DND-41 (cell line): Measurements from ENCODE around the gene TMEM86B.

ENCODE experiments used
- ATAC-seq: fragments of 200-7000 bp; cut with Tn5 transposase; 3 replicates; pipeline ENCODE4 v1.9.1; 2021; ENCODE audit warnings: low read depth; ENCODE audit not compliant: insufficient read depth
- DNase-seq: peaks from one replicate; pipeline ENCODE4 v3.0.0-alpha.2; 2020
- H2AFZ ChIP-seq: 2 replicates; pipeline ENCODE4 v1.6.0; 2012; ENCODE audit warnings: low read depth, low read length
- H3K27ac ChIP-seq: 2 replicates; pipeline ENCODE4 v1.5.1; 2012; ENCODE audit warnings: low read length, inconsistent platforms
- H3K27me3 ChIP-seq: fragments of 200-600 bp; sonication (generic); 2 replicates; pipeline ENCODE4 v1.6.0; 2012; ENCODE audit warnings: low read length, mild to moderate bottlenecking, inconsistent platforms; ENCODE audit not compliant: insufficient read depth, poor library complexity
- H3K36me3 ChIP-seq: 2 replicates; pipeline ENCODE4 v1.5.1; 2012; ENCODE audit warnings: low read length, inconsistent platforms; ENCODE audit not compliant: insufficient read depth
- H3K4me1 ChIP-seq: 2 replicates; pipeline ENCODE4 v1.5.1; 2012; ENCODE audit warnings: mild to moderate bottlenecking, low read length; ENCODE audit not compliant: insufficient read depth
- H3K4me2 ChIP-seq: 2 replicates; pipeline ENCODE4 v1.6.0; 2012; ENCODE audit warnings: mild to moderate bottlenecking, moderate library complexity, low read length, inconsistent platforms; ENCODE audit not compliant: insufficient read depth
- H3K4me3 ChIP-seq, 2 experiments: fragments of 200-600 bp in 1 of 2; shearing (Covaris generic) in 1 of 2; 2 replicates each; pipeline ENCODE4 v1.5.1; 2012 to 2016; ENCODE audit warnings: inconsistent platforms in 2 of 2, low read length in 2 of 2, mild to moderate bottlenecking in 2 of 2, low read depth in 1 of 2, moderate library complexity in 1 of 2
- H3K79me2 ChIP-seq: 2 replicates; pipeline ENCODE4 v1.6.0; 2012; ENCODE audit warnings: low read length, inconsistent platforms; ENCODE audit not compliant: insufficient read depth
- H3K9ac ChIP-seq: 2 replicates; pipeline ENCODE4 v1.6.0; 2012; ENCODE audit warnings: low read depth, mild to moderate bottlenecking, inconsistent platforms, low read length, moderate library complexity
- H3K9me3 ChIP-seq: 2 replicates; pipeline ENCODE4 v1.5.1; 2012; ENCODE audit warnings: low read length, moderate library complexity, mild to moderate bottlenecking, inconsistent platforms; ENCODE audit not compliant: insufficient read depth, severe bottlenecking
- H4K20me1 ChIP-seq: 2 replicates; pipeline ENCODE4 v1.6.0; 2012; ENCODE audit warnings: low read length; ENCODE audit not compliant: insufficient read depth
- CTCF ChIP-seq: IDR thresholded peaks from 2 replicates; pipeline ENCODE4 v1.5.1; 2012; ENCODE audit warnings: borderline replicate concordance, low read length, moderate library complexity, mild to moderate bottlenecking; ENCODE audit not compliant: poor library complexity, severe bottlenecking; ENCODE audit errors: extremely low read depth
- EZH2 ChIP-seq: IDR thresholded peaks from 3 replicates; pipeline ENCODE4 v1.6.1; 2012; ENCODE audit warnings: borderline replicate concordance, low read depth, mild to moderate bottlenecking, moderate library complexity, low read length, inconsistent platforms; ENCODE audit not compliant: severe bottlenecking

TMEM86B gene

GRCh38 chr19:55265723-55266386 is 37.3 kb upstream of the TMEM86B start:
- H3K9ac ChIP-seq, result no peak overlapping the region
- TF ChIP-seq EZH2 (no peak), CTCF (no peak)
- no peak overlapping the region for H3K4me2 ChIP-seq
- peaks cover 6% of the 10 kb centered on the region; the same call in 1 of the 2 replicates for H3K79me2 ChIP-seq
- ATAC-seq (no peak), DNase-seq (no peak)
- no peaks in the 10 kb centered on the region; the same call in 1 of the 2 replicates for H4K20me1 ChIP-seq
- H2AFZ ChIP-seq, result no peak overlapping the region
- no peaks in the 10 kb centered on the region for H3K9me3 ChIP-seq
- H3K4me1 ChIP-seq, result peaks cover 1% of the 10 kb centered on the region
- H3K4me3 ChIP-seq, result no peak overlapping the region
- H3K27me3 ChIP-seq, result no peaks in the 10 kb centered on the region
- H3K27ac ChIP-seq, result no peak overlapping the region
- peaks cover 16% of the 10 kb centered on the region for H3K36me3 ChIP-seq

- Histone ChIP-seq H3K27me3 (no peaks in the 10 kb centered on the region), H3K4me2 (no peak overlapping the region), H3K36me3 (peaks cover 10% of the 10 kb centered on the region), H3K4me3 (no peak overlapping the region), H4K20me1 (no peaks in the 10 kb centered on the region; the same call in 1 of the 2 replicates), H3K27ac (no peak overlapping the region), H3K9ac (no peak overlapping the region), H3K4me1 (peaks cover 8% of the 10 kb centered on the region), H3K79me2 (peaks cover 9% of the 10 kb centered on the region; the same call in 1 of the 2 replicates), H3K9me3 (no peaks in the 10 kb centered on the region), H2AFZ (no peak overlapping the region)
- no peak for TF ChIP-seq EZH2
- TF ChIP-seq CTCF, result no peak
- ATAC-seq (no peak), DNase-seq (no peak)
Measured at GRCh38 chr19:55265173-55265572, 36.6 kb upstream of the TMEM86B start.

GRCh38 chr19:55264531-55264930 is 36.0 kb upstream of the TMEM86B start:
- Histone ChIP-seq H3K4me2 (no peak overlapping the region), H3K9ac (no peak overlapping the region), H2AFZ (no peak overlapping the region), H3K36me3 (peaks cover 4% of the 10 kb centered on the region; the same call in 1 of the 2 replicates), H3K9me3 (no peaks in the 10 kb centered on the region), H3K79me2 (peaks cover 14% of the 10 kb centered on the region), H3K4me1 (peaks cover 15% of the 10 kb centered on the region), H3K27ac (no peak overlapping the region), H3K27me3 (no peaks in the 10 kb centered on the region), H3K4me3 (no peak overlapping the region), H4K20me1 (no peaks in the 10 kb centered on the region; the same call in 1 of the 2 replicates)
- ATAC-seq, result no peak
- TF ChIP-seq EZH2 (no peak), CTCF (no peak)
- no peak for DNase-seq

- no peak overlapping the region for H2AFZ ChIP-seq
- no peaks in the 10 kb centered on the region for H3K27me3 ChIP-seq
- no peaks in the 10 kb centered on the region for H3K9me3 ChIP-seq
- no peak overlapping the region for H3K4me2 ChIP-seq
- no peak for ATAC-seq
- peaks cover 29% of the 10 kb centered on the region for H3K79me2 ChIP-seq
- no peak overlapping the region for H3K9ac ChIP-seq
- TF ChIP-seq EZH2 (no peak), CTCF (no peak)
- peaks cover 9% of the 10 kb centered on the region for H4K20me1 ChIP-seq
- peaks cover 19% of the 10 kb centered on the region for H3K4me1 ChIP-seq
- no peak overlapping the region for H3K4me3 ChIP-seq
- no peak for DNase-seq
- no peak overlapping the region for H3K27ac ChIP-seq
- no peaks in the 10 kb centered on the region; the same call in 1 of the 2 replicates for H3K36me3 ChIP-seq
Measured at GRCh38 chr19:55262359-55262758, 33.8 kb upstream of the TMEM86B start.
